HG03565 (cell line): ENCODE measurements around the gene RNASE4.
"Not testable (repeated sequence)": the region's sequence is repeated elsewhere in the genome, so short reads cannot be mapped to it uniquely, and the experiment has no call there.

Experiments
- ATAC-seq: cut with Tn5 transposase; IDR thresholded peaks from one replicate; pipeline ENCODE4 v1.9.1; 2021; ENCODE audit warnings: mild to moderate bottlenecking, moderate library complexity; ENCODE audit not compliant: unreplicated experiment

Gene RNASE4

DNA sequence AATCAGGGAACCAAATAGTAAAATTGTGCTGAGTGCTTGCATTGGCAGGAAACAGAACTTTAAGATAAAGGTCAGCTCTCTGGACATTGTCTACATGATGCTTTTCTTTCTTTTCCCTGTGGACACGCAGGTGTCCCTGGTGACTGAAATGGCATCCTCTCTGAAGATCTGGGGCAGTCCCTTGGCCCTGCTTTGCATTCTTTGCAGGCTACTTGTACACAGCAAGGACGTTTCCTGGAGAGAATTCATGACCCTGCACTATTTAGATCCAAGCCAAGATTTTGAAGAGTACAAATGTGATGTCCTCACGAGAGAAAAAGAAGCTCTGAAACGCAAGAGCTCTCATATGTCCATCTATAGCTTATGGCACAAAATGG, 50.1 kb downstream of the RNASE4 start:
- ATAC-seq: no peak

DNA sequence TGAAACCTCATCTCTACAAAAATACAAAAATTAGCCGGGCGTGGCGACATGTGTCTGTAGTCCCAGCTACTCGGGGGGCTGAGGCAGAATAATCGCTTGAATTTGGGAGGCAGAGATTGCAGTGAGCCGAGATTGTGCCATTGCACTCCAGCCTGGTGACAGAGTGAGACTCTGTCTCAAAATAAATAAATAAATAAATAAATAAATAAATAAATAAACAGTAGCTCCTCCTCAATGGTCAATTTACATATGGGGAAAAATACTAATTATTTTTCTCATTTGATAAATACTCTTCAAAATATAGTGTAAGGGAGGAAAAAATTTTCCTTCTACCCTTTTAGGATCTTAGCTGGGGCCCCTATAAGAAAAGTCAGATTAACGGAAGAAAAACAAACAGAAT, 53.9 kb downstream of the RNASE4 start:
- ATAC-seq: not testable (repeated sequence)

DNA sequence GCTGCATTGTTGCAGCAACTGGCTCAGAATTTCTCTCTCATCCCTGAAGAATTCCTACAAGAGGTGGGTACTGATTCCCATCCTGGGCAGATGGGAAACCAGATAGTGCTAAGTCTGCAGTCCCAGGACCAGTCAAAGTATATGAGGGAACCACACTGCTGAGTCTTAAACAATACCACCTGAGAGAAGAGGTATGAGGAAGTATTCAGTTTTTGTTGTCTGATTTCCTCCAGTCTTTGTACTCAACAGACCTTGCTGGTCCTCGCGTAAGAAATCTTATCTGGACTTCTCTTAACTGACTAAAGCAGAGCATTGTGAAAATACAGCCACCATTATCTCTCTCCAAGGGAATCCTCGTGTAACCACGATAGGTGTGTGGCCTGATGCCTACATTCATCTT, 57.8 kb downstream of the RNASE4 start:
- ATAC-seq: no peak

DNA sequence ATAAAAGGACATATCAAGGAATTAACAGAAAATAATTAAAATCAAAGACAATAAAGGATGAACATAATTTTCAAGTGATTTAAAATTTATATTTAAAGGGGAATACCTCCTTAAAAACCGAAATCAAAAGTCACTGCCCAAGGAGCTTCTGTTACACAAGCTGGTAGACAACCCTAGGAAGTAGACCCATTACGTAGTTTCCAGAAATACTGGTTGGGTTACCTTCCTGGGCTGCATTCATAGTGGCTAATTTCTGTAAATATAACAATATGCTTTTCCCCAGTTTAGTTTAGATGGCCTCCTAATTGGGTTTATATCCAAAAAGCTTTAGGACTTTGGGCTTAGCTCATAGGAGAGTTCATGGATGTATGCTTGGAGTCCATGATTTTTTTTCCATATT, 59.2 kb downstream of the RNASE4 start:
- ATAC-seq: no peak

DNA sequence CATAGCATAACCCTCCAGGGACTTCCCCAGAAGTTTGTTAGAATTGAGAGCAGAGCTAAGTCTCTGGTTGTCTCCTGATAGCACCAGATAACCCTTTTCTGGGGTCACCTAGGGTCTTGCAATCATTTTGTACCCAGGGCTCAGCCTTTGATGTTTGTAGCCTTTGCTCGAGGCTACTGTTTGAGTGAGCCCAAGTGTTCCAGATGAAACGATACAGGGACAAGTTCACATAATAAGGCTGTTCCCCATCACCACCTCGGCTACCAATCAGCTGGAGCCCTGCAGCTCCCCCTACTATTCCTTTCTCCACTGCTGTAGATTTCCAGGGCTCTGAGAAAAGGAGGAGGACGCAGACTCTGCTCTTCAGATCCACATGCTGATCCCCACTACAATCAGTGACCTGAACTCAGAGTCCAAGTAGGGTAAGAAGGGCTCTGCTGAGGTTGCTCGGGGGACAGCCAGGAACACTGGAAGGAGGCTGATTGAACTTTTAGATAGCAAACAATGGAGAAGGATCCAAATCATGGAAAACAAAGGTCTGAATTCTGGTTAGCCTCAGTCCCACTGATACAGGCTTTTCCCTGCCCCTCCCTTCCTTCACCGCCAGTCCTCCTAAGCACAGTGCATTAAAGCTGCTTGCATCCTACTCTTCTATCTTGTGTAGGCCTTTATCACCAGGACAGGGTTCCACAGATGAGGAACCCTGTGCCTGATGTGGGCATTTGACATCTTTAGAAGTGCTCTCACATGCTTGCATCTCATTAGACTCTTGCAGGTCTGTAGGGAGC, 61.4 kb downstream of the RNASE4 start, which contains the start of gene EDDM3A:
Gene EDDM3A (plus strand): TSS at position 317 of the 788 bp plus-strand sequence. CDS start 1,694 bp downstream, outside the sequence.
- ATAC-seq: no peak

DNA sequence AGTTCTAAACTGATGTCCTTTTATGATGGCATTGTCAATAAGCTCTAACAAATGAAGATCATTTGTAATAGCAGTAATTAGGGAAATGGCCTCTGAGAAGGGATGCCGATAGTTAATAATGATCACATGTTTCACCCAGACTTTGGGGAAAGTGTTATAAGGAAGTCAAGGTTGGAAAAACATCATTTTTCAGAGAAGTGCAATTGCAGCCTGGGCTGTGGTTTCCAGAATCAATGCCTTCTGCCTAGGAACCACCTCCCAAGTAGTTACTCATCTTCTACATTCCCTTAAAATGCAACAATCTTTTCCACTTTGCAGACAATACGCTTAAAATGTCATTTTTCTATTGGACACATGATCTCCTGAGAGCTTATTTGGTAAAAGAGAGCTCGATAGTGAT, 62.2 kb downstream of the RNASE4 start:
- no peak for ATAC-seq

DNA sequence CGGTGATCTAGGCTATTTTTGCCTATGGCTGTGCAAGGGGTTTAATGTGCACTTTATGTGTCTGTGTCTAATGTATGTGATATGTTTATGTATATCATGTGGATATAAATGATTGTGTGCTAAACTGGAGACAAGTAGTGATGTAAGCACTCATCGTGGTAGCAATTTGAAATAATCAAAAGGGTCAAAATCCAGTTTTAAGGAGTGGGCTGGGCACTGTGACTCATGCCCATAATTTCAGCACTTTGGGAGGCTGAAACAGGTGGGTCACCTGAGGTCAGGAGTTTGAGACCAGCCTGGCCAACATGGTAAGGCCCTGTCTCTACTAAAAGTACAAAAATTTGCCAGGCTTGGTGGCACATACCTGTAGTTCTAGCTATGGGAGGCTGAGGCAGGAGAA, 64.1 kb downstream of the RNASE4 start:
- no peak for ATAC-seq

DNA sequence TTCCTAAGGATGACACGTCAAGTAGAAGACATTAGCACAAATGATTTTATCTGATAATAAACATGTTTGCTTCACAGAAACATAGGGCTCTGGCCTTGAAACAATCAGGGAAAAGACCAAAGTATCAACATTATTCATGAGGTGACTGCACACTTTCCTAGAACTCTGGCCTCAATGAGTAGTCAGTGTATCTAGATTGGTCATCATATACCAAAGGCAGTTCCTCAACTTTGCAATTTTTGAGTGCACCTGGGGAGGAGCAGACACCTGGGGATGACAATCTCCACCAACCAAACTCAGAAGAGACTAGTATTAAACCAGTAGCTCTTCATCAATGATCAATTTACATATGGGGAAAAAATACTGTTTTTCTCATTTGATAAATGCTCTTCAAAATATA, 65.8 kb downstream of the RNASE4 start:
- no peak for ATAC-seq
